ENCODE results near the gene SSX2IP.

DNA sequence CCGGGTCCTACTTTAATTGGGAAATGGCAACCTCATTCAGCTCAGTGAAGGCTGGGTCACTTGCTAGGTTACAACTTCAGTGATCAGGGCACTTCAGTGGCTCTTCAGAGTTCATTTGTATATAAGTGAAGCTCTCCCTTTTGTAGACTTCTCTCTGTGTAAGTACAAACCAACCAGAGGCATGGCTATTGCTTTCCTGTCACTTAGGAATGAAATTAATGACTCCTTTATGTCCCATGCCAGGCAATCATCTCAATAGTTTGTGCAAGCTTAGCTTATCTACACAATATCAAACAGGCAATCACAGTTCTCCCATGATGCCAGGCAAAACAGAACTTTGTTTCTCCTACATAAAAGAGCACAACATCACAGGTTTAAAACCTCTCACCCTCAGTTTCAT is 93.2 kb downstream of the SSX2IP start:
- TF ChIP-seq EP300 (IDR thresholded peaks at IDR 0.05) (no peak), POLR2A (IDR thresholded peaks at IDR 0.05) (no peak)
- TF ChIP-seq, protein P1, sequence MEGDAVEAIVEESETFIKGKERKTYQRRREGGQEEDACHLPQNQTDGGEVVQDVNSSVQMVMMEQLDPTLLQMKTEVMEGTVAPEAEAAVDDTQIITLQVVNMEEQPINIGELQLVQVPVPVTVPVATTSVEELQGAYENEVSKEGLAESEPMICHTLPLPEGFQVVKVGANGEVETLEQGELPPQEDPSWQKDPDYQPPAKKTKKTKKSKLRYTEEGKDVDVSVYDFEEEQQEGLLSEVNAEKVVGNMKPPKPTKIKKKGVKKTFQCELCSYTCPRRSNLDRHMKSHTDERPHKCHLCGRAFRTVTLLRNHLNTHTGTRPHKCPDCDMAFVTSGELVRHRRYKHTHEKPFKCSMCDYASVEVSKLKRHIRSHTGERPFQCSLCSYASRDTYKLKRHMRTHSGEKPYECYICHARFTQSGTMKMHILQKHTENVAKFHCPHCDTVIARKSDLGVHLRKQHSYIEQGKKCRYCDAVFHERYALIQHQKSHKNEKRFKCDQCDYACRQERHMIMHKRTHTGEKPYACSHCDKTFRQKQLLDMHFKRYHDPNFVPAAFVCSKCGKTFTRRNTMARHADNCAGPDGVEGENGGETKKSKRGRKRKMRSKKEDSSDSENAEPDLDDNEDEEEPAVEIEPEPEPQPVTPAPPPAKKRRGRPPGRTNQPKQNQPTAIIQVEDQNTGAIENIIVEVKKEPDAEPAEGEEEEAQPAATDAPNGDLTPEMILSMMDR (IDR thresholded peaks at IDR 0.05), result no peak
